Urinary bladder (tissue), 4 donors: Measurements from ENCODE around the gene RHPN2. TPM values are rescaled to one million over a fixed set of nuclear protein-coding genes. Genes with fewer than 3 reads are reported as not detected.
A peak's percentile ranks its signal among the peaks of the same experiment; 100 is the strongest.
"Not testable (repeated sequence)": the region's sequence is repeated elsewhere in the genome, so short reads cannot be mapped to it uniquely, and the experiment has no call there.

Experiments
- DNase-seq: peaks from one replicate; pipeline ENCODE4 v3.0.0-alpha.2; 2015; ENCODE audit errors: extremely low spot score
- H3K27ac ChIP-seq: one replicate; pipeline ENCODE4 v1.5.1; 2013; ENCODE audit warnings: low read depth, mild to moderate bottlenecking, moderate library complexity
- H3K36me3 ChIP-seq: one replicate; pipeline ENCODE4 v1.6.1; 2013; ENCODE audit warnings: mild to moderate bottlenecking, moderate library complexity; ENCODE audit not compliant: insufficient read depth
- H3K4me1 ChIP-seq: one replicate; pipeline ENCODE4 v1.6.1; 2013; ENCODE audit warnings: mild to moderate bottlenecking, moderate library complexity; ENCODE audit not compliant: insufficient read depth
- H3K4me3 ChIP-seq: one replicate; pipeline ENCODE4 v1.5.1; 2013; ENCODE audit warnings: low read depth, low read length
- whole genome bisulfite sequencing: extraction: QIAGEN DNeasy Blood & Tissue Kit; methylation state at CpG from one replicate; pipeline ENCODE4 v1.1.7; 2013; 5-methylcytosine and 5-hydroxymethylcytosine counted together
- polyA plus RNA-seq: library from polyadenylated mRNA; stranded (reverse); fragments of 200-250 nt; gene quantifications from one replicate; pipeline ENCODE4 v1.2.3, GENCODE V29; 2013
- total RNA-seq: library from RNA; depleted of rRNA; stranded (reverse); fragments of >200 nt; gene quantifications from one replicate; pipeline ENCODE4 v1.2.3, GENCODE V29; 2014
- donor health status: healthy with polysubstance abuse.
- donor health status: healthy.

Gene RHPN2
- total and polyA plus RNA-seq, 2 donors = 1.8 to 3.5 TPM

DNA sequence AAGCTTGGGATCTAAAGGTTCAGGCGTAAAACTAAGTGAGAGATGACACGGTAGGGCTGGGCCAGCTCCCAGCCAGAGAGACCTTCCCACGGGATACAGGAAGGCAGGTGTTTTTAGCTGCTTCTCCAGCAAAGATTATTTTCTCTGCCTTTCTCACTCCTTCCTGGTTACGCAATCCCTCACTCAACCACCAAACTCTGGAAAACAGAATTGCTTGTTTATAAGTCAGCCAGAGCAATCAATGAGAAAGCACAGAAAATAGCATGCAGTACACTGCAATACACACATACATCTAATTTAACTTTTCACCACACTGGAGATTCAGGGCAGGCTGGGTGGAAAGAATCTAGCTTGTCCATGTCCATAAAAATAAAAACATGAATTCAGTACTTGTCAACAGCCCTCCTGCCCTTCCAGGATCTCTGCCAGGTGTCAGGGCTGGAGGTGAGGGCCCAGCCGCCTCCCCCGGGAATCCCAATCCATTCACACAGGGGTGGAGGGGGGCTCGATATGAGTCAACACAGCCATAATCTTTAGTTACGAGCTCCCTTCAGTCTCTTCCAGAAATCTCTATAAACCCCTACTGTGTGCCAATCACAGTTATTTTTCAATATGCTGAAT lies 12.2 kb downstream of the RHPN2 start:
- H3K4me3 ChIP-seq = no peak overlapping the region
- no peaks in the 10 kb centered on the region for H3K36me3 ChIP-seq
- peak overlapping the region; percentile 27 for H3K27ac ChIP-seq
- DNase-seq = no peak
- 57% methylated on average over 8 of the region's 8 CpGs for WGBS
- no peaks in the 10 kb centered on the region for H3K4me1 ChIP-seq

DNA sequence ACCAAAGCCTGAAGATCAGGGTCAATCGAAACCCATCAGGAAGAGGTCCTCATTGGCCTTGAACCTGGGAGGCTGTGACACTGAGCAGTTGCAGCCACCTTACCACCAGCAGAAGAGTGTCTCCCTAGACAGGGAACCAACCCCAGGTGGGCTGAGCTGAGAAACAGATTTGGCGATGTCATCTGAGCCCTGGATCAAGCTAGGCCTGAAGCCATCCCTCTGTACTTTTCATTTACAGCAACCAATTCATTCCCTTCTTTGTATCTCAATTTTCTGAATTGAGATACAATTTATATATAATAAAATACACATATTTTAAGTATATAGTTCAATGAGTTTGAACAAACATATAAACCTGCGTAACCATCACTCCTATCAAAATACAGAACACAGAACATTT lies 14.6 kb downstream of the RHPN2 start:
- no peak for DNase-seq
- Histone ChIP-seq H3K27ac (no peak overlapping the region), H3K36me3 (no peaks in the 10 kb centered on the region), H3K4me3 (no peak overlapping the region), H3K4me1 (no peaks in the 10 kb centered on the region)
- 98% methylated on average over 3 of the region's 3 CpGs for WGBS

DNA sequence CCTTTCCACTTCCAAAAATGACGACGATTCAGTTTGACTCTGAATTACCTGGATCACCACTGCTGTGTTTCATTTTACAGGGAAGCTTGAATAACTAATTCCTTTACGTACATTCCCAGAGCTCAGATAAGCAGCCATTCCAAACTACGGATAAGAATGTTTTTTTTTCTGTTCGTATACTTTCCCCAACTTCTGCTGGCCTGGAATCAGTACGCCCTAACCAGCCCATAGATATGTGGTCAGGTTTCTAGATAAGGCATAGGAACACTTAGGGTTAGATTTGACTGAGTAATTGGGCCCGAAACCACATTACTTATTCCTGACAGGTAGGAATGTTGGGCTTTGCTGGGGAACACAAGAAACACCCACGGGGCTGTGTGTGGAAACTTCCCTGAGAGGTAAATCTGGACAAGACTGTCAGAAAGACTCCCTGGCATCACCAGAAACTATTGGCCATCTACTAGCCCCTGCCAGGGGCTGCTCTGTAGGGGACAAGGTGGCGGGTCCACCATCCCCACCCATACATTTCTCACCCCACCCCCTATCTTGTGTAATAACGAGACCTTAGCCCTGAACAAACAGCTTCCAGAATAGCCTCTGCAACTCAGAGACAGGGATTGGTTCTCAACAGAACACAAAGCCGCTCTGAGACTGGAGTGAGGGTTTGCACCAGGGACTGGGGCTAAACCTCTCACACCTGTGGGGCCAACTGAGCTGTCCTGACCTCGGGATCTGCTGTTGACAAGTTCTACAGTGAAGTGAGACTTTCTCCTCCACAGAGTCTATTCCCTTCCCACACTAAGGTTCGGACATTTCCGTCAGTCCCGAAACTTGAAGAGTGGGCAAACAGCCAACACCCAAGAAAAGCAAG lies 15.6 kb downstream of the RHPN2 start:
- no peak for DNase-seq
- H3K27ac ChIP-seq = no peak overlapping the region
- H3K36me3 ChIP-seq = no peaks in the 10 kb centered on the region
- H3K4me1 ChIP-seq = no peaks in the 10 kb centered on the region
- no peak overlapping the region for H3K4me3 ChIP-seq
- 68% methylated on average over 15 of the region's 15 CpGs for WGBS

DNA sequence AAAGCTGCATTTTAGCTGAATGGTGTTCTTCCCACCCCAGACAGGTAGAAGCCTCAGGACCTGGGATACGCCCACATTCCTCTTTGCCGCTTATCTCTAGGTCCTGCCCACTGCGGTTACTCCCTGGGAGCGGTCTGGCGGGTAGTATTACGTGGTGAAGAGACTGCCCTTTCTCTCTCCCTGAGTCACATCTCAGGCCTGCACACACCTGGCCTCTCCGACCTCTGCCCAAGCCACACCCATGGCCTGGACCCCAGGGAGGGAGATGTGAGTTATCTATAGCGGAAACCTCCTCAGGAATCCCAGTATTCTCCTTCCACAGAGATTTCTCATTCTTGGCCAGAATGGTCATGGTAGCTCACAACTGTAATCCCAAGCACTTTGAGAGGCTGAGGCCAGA lies 17.3 kb downstream of the RHPN2 start:
- Histone ChIP-seq H3K27ac (no peak overlapping the region), H3K4me3 (no peak overlapping the region), H3K36me3 (no peaks in the 10 kb centered on the region), H3K4me1 (no peaks in the 10 kb centered on the region)
- DNase-seq = peak; percentile 60
- 64% methylated on average over 8 of the region's 8 CpGs for WGBS

DNA sequence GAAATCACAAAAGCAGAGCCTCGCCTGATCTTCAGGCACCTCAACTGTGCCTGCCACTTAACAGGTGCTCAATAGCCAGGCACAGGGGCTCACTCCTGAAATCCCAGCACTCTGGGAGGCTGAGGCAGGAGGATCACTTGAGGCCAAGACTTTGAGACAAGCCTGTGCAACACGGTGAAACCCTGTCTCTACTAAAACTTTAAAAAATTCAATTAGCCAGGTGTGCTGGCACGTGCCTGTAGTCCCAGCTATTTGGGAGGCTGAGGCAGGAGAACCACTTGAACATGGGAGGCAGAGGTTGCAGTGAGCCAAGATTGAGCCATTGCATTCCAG lies 22.9 kb downstream of the RHPN2 start:
- not testable (repeated sequence) for H3K4me1 ChIP-seq, H3K36me3 ChIP-seq, H3K4me3 ChIP-seq, DNase-seq, H3K27ac ChIP-seq
- 88% methylated on average over 3 of the region's 3 CpGs for WGBS

DNA sequence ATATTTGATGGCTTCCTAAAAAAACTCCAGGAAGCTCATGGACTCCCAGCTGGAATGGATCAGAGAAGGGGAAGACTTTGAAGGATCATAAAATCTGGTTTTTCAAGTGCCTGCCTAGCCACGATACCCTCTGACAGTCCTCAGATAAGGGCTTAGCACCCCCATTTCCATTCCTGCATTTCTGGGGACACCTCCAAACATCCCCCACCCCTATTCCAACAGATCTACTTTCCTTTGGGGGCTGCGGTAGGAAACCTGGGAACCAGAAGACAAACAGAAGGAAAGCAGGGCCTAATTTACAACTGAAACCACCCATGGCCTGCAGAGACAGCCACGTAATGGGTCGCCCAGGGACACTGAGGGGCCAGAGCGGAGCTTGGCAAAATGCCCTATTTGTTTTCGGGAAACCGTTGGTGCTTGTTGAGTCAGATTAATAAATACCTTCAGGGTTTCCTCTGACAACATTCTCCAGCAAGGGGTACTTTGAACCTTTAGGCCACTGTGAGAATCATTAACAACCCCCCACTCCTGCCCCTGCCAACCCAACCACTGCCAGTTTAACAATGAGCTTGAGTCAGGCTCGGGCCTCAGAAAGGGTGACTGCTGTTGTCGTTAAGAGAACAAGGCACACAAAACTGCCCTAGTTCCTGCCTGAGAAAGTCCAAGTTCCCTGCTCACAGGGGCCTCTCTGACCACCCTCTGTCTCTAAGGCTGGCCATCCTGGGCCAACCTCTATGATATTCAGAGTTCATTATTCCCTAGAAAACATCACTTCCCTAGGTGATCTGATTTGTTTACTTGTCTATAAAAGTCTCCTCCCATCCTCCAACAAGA lies 23.5 kb downstream of the RHPN2 start:
- 49% methylated on average over 9 of the region's 9 CpGs for WGBS
- H3K36me3 ChIP-seq = no peaks in the 10 kb centered on the region
- H3K4me3 ChIP-seq = no peak overlapping the region
- peaks cover 3% of the 10 kb centered on the region for H3K4me1 ChIP-seq
- DNase-seq = peak; percentile 73
- peak overlapping the region; percentile 67 for H3K27ac ChIP-seq

DNA sequence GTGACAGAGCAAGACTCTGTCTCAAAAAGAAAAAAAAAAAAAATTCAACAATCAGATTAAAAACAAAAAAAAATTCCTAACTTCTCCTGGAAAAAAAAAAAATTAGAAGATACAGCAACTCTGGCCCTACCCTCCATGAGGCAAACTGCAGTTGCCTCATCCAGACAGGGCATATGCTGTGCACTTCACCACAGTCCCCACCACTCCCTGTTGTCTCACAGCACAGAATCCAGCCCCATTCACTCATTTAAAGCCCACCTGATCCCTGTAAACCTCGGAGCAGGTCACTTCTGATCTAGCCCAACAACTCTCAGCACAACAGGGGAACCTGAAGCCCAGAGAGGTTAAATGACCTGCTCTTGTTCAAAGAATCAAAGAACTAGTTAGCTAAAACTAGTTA lies 24.9 kb downstream of the RHPN2 start:
- DNase-seq = no peak
- WGBS = 98% methylated on average over 1 of the region's 1 CpG
- H3K4me3 ChIP-seq = no peak overlapping the region
- no peak overlapping the region for H3K27ac ChIP-seq
- peaks cover 3% of the 10 kb centered on the region for H3K4me1 ChIP-seq
- H3K36me3 ChIP-seq = no peaks in the 10 kb centered on the region

DNA sequence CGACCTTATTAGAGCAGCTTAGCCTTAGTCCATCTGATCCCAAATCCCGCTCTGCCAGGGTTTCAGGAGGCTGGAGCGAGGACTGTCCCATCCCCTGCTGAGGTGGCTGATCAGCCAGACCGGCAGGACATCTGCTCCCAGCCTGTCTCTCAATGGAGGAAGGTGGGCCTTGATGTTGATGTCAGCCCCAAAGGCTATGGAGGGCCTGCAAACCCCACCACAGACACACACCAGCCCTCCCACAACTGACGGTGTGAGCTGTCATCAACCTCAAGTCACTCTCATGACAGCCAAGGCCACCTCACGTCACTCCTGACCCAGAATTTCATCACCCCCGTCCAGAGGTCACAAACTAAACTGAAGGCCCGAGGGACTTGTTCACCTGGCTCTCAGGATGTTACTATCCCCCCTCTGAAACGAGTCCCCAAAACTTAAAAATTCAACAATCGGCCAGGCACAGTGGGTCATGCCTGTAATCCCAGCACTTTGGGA lies 25.5 kb downstream of the RHPN2 start:
- Histone ChIP-seq H3K36me3 (no peaks in the 10 kb centered on the region), H3K27ac (no peak overlapping the region), H3K4me1 (peaks cover 3% of the 10 kb centered on the region), H3K4me3 (no peak overlapping the region)
- WGBS = 84% methylated on average over 10 of the region's 10 CpGs
- DNase-seq = no peak

DNA sequence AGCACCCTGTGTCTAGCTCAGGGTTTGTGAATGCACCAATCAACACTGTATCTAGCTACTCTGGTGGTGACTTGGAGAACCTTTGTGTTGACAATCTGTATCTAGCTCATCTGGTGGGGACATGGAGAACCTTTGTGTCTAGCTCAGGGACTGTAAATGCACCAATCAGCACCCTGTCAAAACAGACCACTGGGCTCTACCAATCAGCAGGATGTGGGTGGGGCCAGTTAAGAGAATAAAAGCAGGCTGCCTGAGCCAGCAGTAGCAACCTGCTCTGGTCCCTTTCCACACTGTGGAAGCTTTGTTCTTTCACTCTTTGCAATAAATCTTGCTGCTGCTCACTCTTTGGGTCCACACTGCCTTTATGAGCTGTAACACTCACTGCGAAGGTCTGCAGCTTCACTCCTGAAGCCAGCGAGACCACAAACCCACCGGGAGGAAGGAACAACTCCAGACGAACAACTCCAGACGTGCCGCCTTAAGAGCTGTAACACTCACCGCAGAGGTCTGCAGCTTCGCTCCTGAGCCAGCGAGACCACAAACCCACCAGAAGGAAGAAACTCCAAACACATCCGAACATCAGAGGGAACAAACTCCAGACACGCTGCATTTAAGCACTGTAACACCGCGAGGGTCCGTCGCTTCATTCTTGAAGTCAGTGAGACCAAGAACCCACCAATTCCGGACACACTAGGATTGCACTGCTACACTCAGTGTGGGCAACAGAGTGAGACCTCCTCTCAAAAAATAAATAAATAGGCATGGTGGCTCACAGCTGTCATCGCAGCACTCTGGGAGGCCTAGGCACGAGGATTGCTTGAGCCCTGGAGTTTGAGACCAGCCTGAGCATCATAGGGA lies 27.3 kb downstream of the RHPN2 start:
- not testable (repeated sequence) for H3K4me3 ChIP-seq, H3K27ac ChIP-seq, H3K36me3 ChIP-seq, H3K4me1 ChIP-seq, DNase-seq
- WGBS = 80% methylated on average over 18 of the region's 18 CpGs

DNA sequence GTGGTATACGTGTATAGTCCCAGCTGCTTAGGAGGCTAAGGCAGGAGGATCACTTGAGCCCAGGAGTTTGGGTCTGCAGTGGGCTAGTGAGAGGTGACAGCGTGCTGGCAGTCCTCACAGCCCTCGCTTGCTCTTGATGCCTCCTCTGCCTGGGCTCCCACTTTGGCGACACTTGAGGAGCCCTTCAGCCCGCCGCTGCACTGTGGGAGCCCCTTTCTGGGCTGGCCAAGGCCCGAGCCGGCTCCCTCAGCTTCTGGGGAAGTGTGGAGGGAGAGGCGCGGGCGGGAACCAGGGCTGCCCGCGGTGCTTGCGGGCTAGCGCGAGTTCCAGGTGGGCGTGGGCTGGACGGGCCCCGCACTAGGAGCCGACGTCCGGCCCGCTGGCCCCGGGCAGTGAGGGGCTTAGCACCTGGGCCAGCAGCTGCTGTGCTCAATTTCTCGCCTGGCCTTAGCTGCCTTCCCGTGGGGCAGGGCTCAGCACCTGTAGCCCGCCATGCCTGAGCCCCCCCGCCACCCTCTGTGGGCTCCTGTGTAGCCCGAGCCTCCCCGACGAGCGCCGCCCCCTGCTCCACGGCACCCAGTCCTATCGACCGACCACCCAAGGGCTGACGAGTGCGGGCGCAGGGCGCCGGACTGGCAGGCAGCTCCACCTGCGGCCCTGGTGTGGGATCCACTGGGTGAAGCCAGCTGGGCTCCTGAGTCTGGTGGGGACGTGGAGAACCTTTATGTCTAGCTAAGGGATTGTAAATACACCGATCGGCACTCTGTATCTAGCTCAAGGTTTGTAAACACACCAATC lies 28.1 kb downstream of the RHPN2 start:
- DNase-seq, H3K4me3 ChIP-seq, H3K36me3 ChIP-seq, H3K4me1 ChIP-seq, H3K27ac ChIP-seq: not testable (repeated sequence)
- 95% methylated on average over 45 of the region's 45 CpGs for WGBS

DNA sequence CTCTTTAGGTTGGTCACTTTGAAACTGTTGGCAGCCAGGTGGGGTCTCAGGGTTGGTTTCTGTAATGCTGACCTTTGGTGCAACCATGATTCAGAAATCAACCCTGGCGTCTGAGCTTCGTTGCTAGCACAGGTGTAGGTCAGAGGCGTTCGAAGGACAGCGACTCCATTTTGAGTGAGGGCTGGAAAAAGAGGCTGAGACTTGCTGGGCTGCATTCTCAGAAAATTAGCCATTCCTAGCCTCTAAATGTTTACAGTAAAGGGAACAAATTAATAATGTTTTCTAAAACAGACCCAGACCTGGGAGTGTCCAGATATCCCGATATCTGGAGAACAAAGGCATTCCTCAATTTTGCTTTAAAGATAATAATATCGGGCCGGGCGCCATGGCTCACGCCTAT lies 29.2 kb downstream of the RHPN2 start:
- Histone ChIP-seq H3K36me3 (no peaks in the 10 kb centered on the region), H3K27ac (no peak overlapping the region), H3K4me1 (no peaks in the 10 kb centered on the region), H3K4me3 (no peak overlapping the region)
- WGBS = 90% methylated on average over 10 of the region's 10 CpGs
- no peak for DNase-seq

DNA sequence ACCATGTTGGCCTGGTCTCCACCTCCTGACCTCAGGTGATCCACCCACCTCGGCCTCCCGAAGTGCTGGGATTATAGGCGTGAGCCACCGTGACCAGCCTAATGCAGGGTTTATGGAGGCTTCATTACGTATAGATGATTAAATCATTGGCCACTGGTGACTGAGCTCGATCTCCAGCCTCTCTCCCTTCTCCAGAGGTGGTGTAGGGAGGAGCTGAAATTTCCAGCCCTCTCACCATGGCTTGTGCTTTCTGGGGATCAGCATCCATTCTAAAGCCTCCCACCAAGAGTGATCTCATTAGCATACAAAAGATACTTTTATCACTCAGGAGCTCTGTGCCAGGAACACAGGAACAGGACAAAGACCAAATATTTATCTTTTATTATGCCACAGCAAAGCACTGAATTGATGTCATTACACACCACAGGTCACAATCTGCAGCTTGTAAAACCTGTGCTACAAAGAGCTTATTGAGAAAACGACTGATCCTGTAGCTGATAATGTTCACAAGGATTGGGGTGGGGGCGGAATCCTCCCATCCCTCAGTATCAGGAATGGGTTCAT lies 32.4 kb downstream of the RHPN2 start:
- Histone ChIP-seq H3K4me1 (no peaks in the 10 kb centered on the region), H3K27ac (no peak overlapping the region), H3K36me3 (no peaks in the 10 kb centered on the region), H3K4me3 (no peak overlapping the region)
- 52% methylated on average over 8 of the region's 8 CpGs for WGBS
- no peak for DNase-seq
